GM12891 (cell line): ENCODE results near the gene RUBCN.
"Not testable (repeated sequence)": the region's sequence is repeated elsewhere in the genome, so short reads cannot be mapped to it uniquely, and the experiment has no call there.

Experiments used
- POLR2A ChIP-seq: IDR thresholded peaks from 2 replicates; pipeline ENCODE4 v1.6.1; 2011; ENCODE audit warnings: low read depth, low read length, control low read depth
- POLR2AphosphoS5 ChIP-seq: IDR thresholded peaks from 2 replicates; pipeline ENCODE4 v1.6.1; 2011; ENCODE audit warnings: low read depth, low read length, control low read depth
- TAF1 ChIP-seq: IDR thresholded peaks from 2 replicates; pipeline ENCODE4 v1.6.1; 2011; ENCODE audit warnings: low read depth, low read length, control low read depth

DNA sequence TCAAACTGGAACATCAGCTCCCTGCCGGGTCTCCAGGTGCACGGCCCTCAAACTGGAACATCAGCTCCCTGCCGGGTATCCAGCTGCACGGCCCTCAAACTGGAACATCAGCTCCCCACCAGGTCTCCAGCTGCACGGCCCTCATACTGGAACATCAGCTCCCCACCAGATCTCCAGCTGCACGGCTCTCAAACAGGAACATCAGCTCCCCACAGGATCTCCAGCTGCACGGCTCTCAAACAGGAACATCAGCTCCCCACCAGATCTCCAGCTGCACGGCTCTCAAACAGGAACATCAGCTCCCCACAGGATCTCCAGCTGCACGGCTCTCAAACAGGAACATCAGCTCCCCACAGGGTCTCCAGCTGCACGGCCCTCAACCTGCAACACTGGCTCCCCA, 99.1 kb downstream of the RUBCN start:
- TF ChIP-seq POLR2AphosphoS5, POLR2A, TAF1: not testable (repeated sequence)
